HPDE6-E6E7 (cell line): Measurements from ENCODE around the gene DHRS7C.
"Not testable (repeated sequence)": the region's sequence is repeated elsewhere in the genome, so short reads cannot be mapped to it uniquely, and the experiment has no call there.

ENCODE experiments used
- DNase-seq: peaks from one replicate; pipeline ENCODE4 v3.0.0; 2011; ENCODE audit warnings: missing footprints; ENCODE audit errors: extremely low spot score

Gene DHRS7C

DNA sequence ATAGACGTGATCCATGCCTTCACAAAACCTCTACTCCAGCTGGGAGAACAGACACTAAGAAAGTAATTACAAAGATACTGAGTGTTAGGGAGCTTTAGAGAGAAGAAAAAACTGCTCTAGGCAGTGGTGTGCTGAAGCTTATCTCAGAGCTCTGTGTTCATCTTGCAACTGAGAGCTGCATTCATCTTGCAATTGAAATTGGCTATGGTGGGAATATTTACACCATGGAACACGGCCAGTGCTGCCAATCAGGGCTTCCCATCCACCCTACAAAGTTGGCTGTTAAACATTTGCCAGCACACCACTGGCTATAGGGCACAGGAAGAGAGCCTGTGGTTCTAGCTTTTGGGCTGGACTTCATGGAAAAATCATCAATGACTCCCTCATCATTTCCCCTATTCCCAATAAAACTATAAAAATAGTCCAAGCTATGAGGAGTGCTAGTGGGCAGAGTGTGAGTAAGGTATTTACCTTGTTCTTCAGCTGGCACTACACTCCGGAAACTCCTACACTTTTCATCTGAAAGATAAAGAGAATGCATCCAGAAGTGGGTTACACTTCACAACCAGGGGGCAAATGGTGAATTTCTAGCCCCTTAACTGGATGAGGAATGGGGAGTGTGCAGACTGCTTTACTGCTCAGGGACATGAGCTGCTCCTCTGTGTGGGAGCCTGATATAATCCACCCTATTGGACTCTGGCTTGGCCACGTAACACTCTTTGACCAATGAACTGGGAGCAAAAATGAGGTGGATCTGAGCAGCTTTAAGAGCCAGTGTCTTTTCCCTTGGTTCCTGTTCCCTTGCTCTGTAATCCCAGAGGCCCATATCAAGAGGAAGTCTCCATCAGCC is 18.9 kb upstream of the DHRS7C start:
- no peak for DNase-seq

DNA sequence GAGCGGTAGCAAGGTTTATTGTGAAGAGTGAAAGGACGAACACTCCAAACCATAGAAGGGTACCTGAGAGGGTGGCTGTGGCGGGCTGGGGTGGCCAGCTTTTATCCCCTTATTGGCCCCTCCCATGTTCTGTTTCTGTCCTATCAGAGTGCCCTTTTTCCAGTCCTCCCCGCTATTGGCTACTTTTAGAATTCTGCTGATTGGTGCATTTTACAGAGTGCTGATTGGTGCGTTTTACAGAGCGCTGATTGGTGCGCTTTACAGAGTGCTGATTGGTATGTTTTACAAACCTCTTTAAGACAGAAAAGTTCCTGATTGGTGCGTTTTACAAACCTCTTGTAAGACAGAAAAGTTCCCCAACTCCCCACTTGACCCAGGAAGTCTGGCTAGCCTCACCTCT is 18.0 kb upstream of the DHRS7C start:
- no peak for DNase-seq

GRCh38 chr17:9806699-9807098 is 15.3 kb upstream of the DHRS7C start:
- no peak for DNase-seq

- DNase-seq: no peak
Observed at GRCh38 chr17:9805769-9806168, 14.4 kb upstream of the DHRS7C start.

DNA sequence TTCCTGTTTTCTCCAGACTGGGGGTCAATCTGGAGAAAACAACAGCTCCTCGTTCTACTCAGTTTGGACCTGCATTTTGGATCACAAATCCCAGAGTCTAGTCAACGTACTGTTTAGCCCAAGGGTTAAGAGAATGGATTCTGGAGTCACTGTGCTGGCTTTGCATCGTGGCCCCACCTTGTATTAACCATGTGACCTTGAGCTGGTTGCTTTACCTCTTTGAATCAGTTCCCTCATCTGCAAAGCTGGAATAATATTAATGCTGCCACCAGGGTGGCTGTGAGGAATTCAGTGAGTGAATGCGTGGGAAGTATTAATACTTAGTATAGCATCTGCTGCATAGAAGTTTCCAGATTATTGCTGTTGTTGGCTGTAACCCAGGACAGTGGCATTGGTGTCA is 11.3 kb upstream of the DHRS7C start:
- DNase-seq: no peak

GRCh38 chr17:9802294-9802693 is 10.9 kb upstream of the DHRS7C start:
- no peak for DNase-seq

DNA sequence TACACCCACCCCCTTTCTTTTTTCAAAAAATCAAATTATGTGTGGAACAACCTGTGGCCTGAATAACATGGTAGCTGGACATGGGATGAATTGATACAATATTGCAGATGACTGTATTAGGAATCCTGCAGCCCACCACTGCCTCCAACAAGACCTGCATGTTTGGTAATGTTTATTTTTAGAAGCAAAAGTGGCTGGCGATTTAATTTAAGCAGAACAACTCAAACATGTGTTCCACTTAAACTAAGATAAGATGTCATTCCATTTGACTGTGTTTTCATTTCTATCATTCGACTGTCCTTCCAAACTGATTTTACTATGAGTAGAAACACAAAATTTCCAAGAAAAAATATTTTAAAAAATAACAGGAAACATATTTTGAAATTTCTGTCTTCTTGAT is 10.1 kb upstream of the DHRS7C start:
- DNase-seq: no peak

- DNase-seq: no peak
Observed at GRCh38 chr17:9798724-9799123, 7.3 kb upstream of the DHRS7C start.

- no peak for DNase-seq
Observed at GRCh38 chr17:9798008-9798407, 6.6 kb upstream of the DHRS7C start.

GRCh38 chr17:9792181-9792840 is 919 bp upstream of the DHRS7C start:
- DNase-seq: no peak

DNA sequence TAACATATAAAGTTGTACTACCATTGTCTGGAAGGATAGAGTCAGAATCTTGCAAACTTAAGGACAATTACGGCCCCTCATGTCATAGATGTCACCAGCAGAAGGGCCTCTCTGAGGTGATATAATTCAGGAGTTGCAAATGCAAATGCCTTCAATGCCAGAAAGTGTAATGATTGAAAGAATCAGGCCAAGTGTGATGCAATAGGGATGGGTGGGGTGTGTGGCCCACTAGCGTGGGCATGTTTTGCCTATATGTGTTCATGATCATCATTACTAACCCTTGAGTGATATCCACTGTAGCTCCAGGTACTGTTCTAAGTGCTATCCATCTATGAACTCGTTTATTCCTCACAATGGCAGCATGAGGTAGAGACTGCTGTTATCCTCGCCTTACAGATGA is 1.1 kb downstream of the DHRS7C start:
- no peak for DNase-seq

GRCh38 chr17:9788601-9789000 is 2.8 kb downstream of the DHRS7C start:
- no peak for DNase-seq

- no peak for DNase-seq
Observed at GRCh38 chr17:9784544-9784943, 6.8 kb downstream of the DHRS7C start.

- DNase-seq: not testable (repeated sequence)
Observed at GRCh38 chr17:9783465-9783864, 7.9 kb downstream of the DHRS7C start.

GRCh38 chr17:9783050-9783449 is 8.3 kb downstream of the DHRS7C start:
- DNase-seq: no peak

GRCh38 chr17:9780552-9780951 is 10.8 kb downstream of the DHRS7C start:
- no peak for DNase-seq

DNA sequence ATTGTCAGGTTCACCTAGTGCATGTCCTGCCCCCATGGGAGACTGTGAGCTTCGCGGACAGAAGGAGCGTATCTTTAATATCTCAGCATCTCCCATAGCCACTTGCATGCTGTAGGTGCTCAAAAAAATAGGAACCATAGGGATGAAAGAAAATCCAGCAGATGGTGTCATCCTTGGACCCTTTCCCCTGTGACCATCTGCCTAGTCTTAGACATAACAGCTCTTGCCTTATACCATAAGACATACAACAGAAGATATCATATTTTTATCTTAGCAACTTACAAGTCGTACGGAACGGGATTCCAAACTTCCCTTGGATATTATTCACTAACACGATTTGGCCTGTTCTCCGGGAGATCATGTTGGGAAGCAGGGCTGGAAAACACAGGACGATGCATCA is 14.5 kb downstream of the DHRS7C start:
- no peak for DNase-seq

- no peak for DNase-seq
Observed at GRCh38 chr17:9772658-9773057, 18.7 kb downstream of the DHRS7C start.

GRCh38 chr17:9771465-9771864 is 19.9 kb downstream of the DHRS7C start:
- DNase-seq: no peak

- no peak for DNase-seq
Observed at GRCh38 chr17:9769036-9769695, 22.2 kb downstream of the DHRS7C start.

DNA sequence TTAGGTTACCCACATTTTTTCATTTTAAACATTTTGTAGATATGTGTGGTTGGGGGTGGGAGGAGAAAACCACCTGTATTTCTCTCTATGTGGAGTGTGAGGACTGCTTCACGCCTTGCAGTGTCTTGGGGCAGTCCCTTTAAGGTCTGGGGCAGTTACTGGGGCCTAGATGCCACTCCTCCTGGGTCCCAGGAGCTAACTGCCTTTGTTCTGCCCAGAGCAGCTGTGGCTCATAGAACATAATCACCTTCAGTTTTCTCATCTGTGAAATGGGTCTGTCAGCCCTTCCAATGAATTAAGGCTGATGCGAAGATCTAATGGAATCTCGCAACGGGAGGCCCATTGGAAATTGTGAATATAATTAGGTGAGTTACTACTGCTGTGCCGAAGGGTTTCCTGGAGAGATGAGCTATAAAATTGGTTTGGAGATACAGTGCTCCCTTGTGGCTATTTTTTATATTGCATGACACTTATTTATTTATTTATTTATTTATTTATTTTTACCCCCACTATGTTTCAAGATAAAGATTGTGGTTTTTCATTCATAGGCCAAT is 22.9 kb downstream of the DHRS7C start:
- no peak for DNase-seq

DNA sequence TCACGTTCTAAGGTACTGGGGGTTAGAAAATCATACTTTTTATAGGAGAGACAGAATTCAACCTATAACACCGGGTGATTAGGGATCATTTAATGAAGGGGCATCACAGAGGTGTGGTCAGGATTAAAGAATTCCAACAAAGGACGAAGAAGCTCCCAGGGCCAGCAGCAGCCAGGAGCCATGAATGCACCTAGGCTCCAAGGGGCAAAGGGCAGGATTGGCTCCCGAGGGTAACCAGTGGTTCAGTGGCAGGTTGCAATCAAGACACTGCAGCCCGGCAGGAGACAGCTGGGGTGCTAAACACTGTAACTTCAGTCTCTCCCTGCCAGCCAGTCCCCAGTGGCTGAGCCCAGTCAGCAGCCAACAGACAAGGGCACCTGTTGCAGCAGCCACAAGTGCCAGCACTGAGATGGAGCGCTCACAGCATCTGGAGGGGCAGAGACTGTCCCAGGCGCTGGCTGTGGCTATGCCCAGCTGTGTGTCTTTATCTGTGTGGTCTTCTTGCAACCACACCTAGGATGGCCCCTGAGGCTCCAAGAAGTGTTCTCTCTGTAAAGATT is 23.9 kb downstream of the DHRS7C start:
- no peak for DNase-seq
